GM21723 (cell line): Measurements from ENCODE around the gene MTHFSD.

Experiments
- ATAC-seq: cut with Tn5 transposase; IDR thresholded peaks from one replicate; pipeline ENCODE4 v1.9.1; 2021; ENCODE audit warnings: mild to moderate bottlenecking, moderate library complexity; ENCODE audit not compliant: unreplicated experiment

The MTHFSD gene

GRCh38 chr16:86531641-86532525, 23.2 kb downstream of the MTHFSD start:
- ATAC-seq, result no peak

GRCh38 chr16:86531191-86531545, 23.9 kb downstream of the MTHFSD start:
- ATAC-seq, result no peak

GRCh38 chr16:86530251-86531190, 24.5 kb downstream of the MTHFSD start:
- no peak for ATAC-seq

GRCh38 chr16:86529160-86529559, 25.9 kb downstream of the MTHFSD start:
- ATAC-seq, result no peak

- no peak for ATAC-seq
These were observed 26.7 kb downstream of the MTHFSD start for GRCh38 chr16:86528061-86528929.

GRCh38 chr16:86527366-86527765, 27.7 kb downstream of the MTHFSD start:
- ATAC-seq, result no peak

- ATAC-seq, result no peak
These were observed 29.3 kb downstream of the MTHFSD start for GRCh38 chr16:86525696-86526095.

- no peak for ATAC-seq
These were observed 31.0 kb downstream of the MTHFSD start for GRCh38 chr16:86524029-86524428.

GRCh38 chr16:86523166-86523740, 31.8 kb downstream of the MTHFSD start:
- ATAC-seq, result no peak

- ATAC-seq, result no peak
These were observed 32.4 kb downstream of the MTHFSD start for GRCh38 chr16:86522634-86523033.

- no peak for ATAC-seq
These were observed 33.5 kb downstream of the MTHFSD start for GRCh38 chr16:86521236-86522197.

- no peak for ATAC-seq
These were observed 34.5 kb downstream of the MTHFSD start for GRCh38 chr16:86520317-86521210.

GRCh38 chr16:86519649-86520316, 35.3 kb downstream of the MTHFSD start:
- no peak for ATAC-seq

- ATAC-seq, result no peak
These were observed 35.9 kb downstream of the MTHFSD start for GRCh38 chr16:86519007-86519648.

- ATAC-seq, result no peak
These were observed 37.3 kb downstream of the MTHFSD start for GRCh38 chr16:86517652-86518258.

GRCh38 chr16:86517033-86517432, 38.0 kb downstream of the MTHFSD start:
- ATAC-seq, result no peak

- ATAC-seq, result no peak
These were observed 38.4 kb downstream of the MTHFSD start for GRCh38 chr16:86516623-86517003.
